K562 (cell line): ENCODE data around the gene CHD2. TPM values are rescaled to one million over a fixed set of nuclear protein-coding genes. Genes with fewer than 3 reads are reported as not detected.

Experiments
- ATAC-seq: fragments of 200-7000 bp; cut with Tn5 transposase; 3 replicates; pipeline ENCODE4 v1.9.1; 2020; ENCODE audit warnings: moderate library complexity
- BruUV-seq: library from RNA; stranded (reverse); fragments of 400-500 nt; replicated peaks from 2 replicates; lab custom pipeline; 2021; lab: Mats Ljungman, UMichigan
- CTCF ChIA-PET: fragments of 300-600 bp; formaldehyde crosslinking; extraction: SDS; loops from one replicate; lab custom pipeline; 2021; ENCODE audit warnings: low intra/inter-chr PET ratio; lab: Yijun Ruan, JAX
- POLR2A ChIA-PET: fragments of 300-600, 350-650 bp; sonication (Branson Sonifier 250); formaldehyde crosslinking; extraction: SDS; loops from one replicate; lab custom pipeline; 2021; ENCODE audit warnings: antibody characterized with exemption, inconsistent platforms; lab: Yijun Ruan, JAX
- DNase-seq, 4 experiments: peaks; one replicate each; pipeline versions ENCODE4 v3.0.0 to v3.0.0-alpha.2; 2011 to 2018; ENCODE audit warnings: low spot score in 3 of 4, mixed read lengths in 3 of 4; ENCODE audit errors: extremely low read depth in 1 of 4
- FAIRE-seq: peaks from 2 replicates; lab custom pipeline; 2011; peaks lifted over from hg19 to GRCh38; lab: Jason Lieb, UNC
- H2AFZ ChIP-seq: 2 replicates; pipeline ENCODE4 v1.6.0; 2011; ENCODE audit warnings: low read depth, low read length, control low read depth, inconsistent platforms
- H3K27ac ChIP-seq: fragments of 200-600 bp; 3 replicates; pipeline ENCODE4 v1.8.0; 2011; ENCODE audit warnings: low read depth, mild to moderate bottlenecking, control low read depth, inconsistent platforms, low read length, moderate library complexity, mixed read lengths; ENCODE audit errors: extremely low read depth
- H3K27me3 ChIP-seq, 2 experiments: fragments of 300-600 bp in 1 of 2; 2 replicates in 1 of 2; 3 replicates in 1 of 2; pipeline versions ENCODE4 v1.6.0 to v1.8.0; 2011; ENCODE audit warnings: inconsistent platforms in 2 of 2, low read length in 2 of 2, mild to moderate bottlenecking in 1 of 2, mixed read lengths in 1 of 2, moderate library complexity in 1 of 2; ENCODE audit not compliant: control insufficient read depth in 2 of 2, insufficient read depth in 2 of 2
- H3K36me3 ChIP-seq: fragments of 300-600 bp; 3 replicates; pipeline ENCODE4 v1.8.0; 2011; ENCODE audit warnings: mild to moderate bottlenecking, low read length, inconsistent platforms; ENCODE audit not compliant: control insufficient read depth, insufficient read depth
- H3K4me1 ChIP-seq, 2 experiments: fragments of 200-600 bp in 1 of 2; replicated peaks in 1 of 2; 2 replicates in 1 of 2; 3 replicates in 1 of 2; pipeline versions ENCODE4 v1.5.1 to v1.8.0; 2011; ENCODE audit warnings: inconsistent platforms in 2 of 2, low read length in 2 of 2, mild to moderate bottlenecking in 1 of 2, mixed read lengths in 1 of 2, moderate library complexity in 1 of 2; ENCODE audit not compliant: control insufficient read depth in 2 of 2, insufficient read depth in 2 of 2
- H3K4me2 ChIP-seq: 2 replicates; pipeline ENCODE4 v1.6.1; 2011; ENCODE audit warnings: low read length, control low read depth, inconsistent platforms, mixed read lengths; ENCODE audit not compliant: insufficient read depth
- H3K4me3 ChIP-seq: fragments of 200-600 bp; sonication (generic), shearing (Covaris generic); 2 replicates; pipeline ENCODE4 v1.5.1; 2016; ENCODE audit warnings: control low read depth, inconsistent platforms
- H3K79me2 ChIP-seq: fragments of 200-600 bp; 3 replicates; pipeline ENCODE4 v1.8.0; 2011; ENCODE audit warnings: low read length, inconsistent platforms; ENCODE audit not compliant: control insufficient read depth, insufficient read depth
- H3K9ac ChIP-seq, 2 experiments: 2 replicates each; pipeline versions ENCODE4 v1.6.0 to v1.6.1; 2011; ENCODE audit warnings: low read depth in 2 of 2, low read length in 2 of 2, control low read depth in 1 of 2, inconsistent platforms in 1 of 2, mild to moderate bottlenecking in 1 of 2, mixed read lengths in 1 of 2; ENCODE audit not compliant: insufficient read depth in 1 of 2
- H3K9me1 ChIP-seq: one replicate; pipeline ENCODE4 v1.6.0; 2011; ENCODE audit warnings: inconsistent platforms, mild to moderate bottlenecking, low read length, moderate library complexity; ENCODE audit not compliant: control insufficient read depth, insufficient read depth
- H3K9me3 ChIP-seq: replicated peaks from 2 replicates; pipeline ENCODE4 v1.5.1; 2011; ENCODE audit warnings: low read depth, low read length, inconsistent platforms; ENCODE audit not compliant: control insufficient read depth, insufficient read depth
- H4K20me1 ChIP-seq: replicated peaks from 2 replicates; pipeline ENCODE4 v1.6.1; 2011; ENCODE audit warnings: low read length, inconsistent platforms, mixed read lengths; ENCODE audit not compliant: control insufficient read depth, insufficient read depth
- CEBPB ChIP-seq: fragments of 450-650 bp; IDR thresholded peaks from 2 replicates; pipeline ENCODE4 v1.6.1; 2016; ENCODE audit warnings: missing genetic modification characterization, missing compliant biosample characterization
- CEBPG ChIP-seq, 3 experiments: fragments of 200-800 bp in 1 of 3; sonication (Bioruptor generic) in 1 of 3; sonication (generic) in 1 of 3; formaldehyde crosslinking in 1 of 3; IDR thresholded peaks in 2 of 3; conservative IDR thresholded peaks in 1 of 3; 2 replicates each; pipeline versions ENCODE4 v1.6.1 to v1.8.0; 2016 to 2022; ENCODE audit warnings: missing compliant biosample characterization in 2 of 3, missing genetic modification characterization in 2 of 3, mild to moderate bottlenecking in 1 of 3, missing genetic modification reagents in 1 of 3
- RB1 ChIP-seq: fragments of 450-650 bp; IDR thresholded peaks from 2 replicates; pipeline ENCODE4 v1.6.1; 2017; ENCODE audit warnings: low read depth, mild to moderate bottlenecking
- WGBS: fragments of 100-300 bp; shearing (Covaris generic); methylation state at CpG from one replicate; pipeline ENCODE4 v1.1.6; 2016; ENCODE audit warnings: low coverage, mixed read lengths; ENCODE audit not compliant: insufficient coverage; ENCODE audit errors: missing lambda C conversion rate; 5-methylcytosine and 5-hydroxymethylcytosine counted together
- in situ Hi-C: fragments of 300-500 bp; cut with MboI; formaldehyde crosslinking; loops from 4 replicates; pipeline ENCODE4 v1.15.0; 2018; ENCODE audit warnings: inconsistent platforms, mixed read lengths
- intact Hi-C: fragments of 100-400 bp; cut with micrococcal nuclease; formaldehyde crosslinking; loops from 2 replicates; pipeline ENCODE4 v1.14.2; 2022
- polyA plus RNA-seq, 8 experiments: library from polyadenylated mRNA; depleted of rRNA in 4 of 8; stranded (reverse) in 5 of 8; unstranded in 3 of 8; fragments of >200 nt; fragmentation: Nextera tagmentation in 2 of 8; fragmentation: Illumina TruSeq in 1 of 8; extraction: Ambion mirVana in 2 of 8; extraction: Trizol in 1 of 8; gene quantifications; 2 replicates each; pipeline versions ENCODE4 v1.2.1 to v1.2.3, GENCODE V29; 2011 to 2014; ENCODE audit warnings: inconsistent platforms in 1 of 8, missing spikeins in 1 of 8
- total RNA-seq, 7 experiments: library from RNA; depleted of rRNA in 6 of 7; stranded (reverse); fragments of >200 nt in 6 of 7; fragmentation: Illumina TruSeq in 2 of 7; extraction: Trizol in 2 of 7; gene quantifications; 2 replicates each; pipeline versions ENCODE4 v1.2.1 to v1.2.3, GENCODE V29; 2011 to 2021; ENCODE audit warnings: low replicate concordance in 1 of 7

Gene CHD2
- total and polyA plus RNA-seq, 9 of the 15 experiments (the other 6 are each of a cell fraction or from before 2014, with no cell fraction given) = 38.9 to 70.8 (median 56.2) TPM

- Histone ChIP-seq H3K9me3 (no peaks in the 10 kb centered on the region), H3K4me2 (peak overlapping the region; percentile 72; the same call in 1 of the 2 replicates), H3K4me3 (no peak overlapping the region), H3K27me3 (no peaks in the 10 kb centered on the region), H3K36me3 (no peaks in the 10 kb centered on the region), H3K4me1 (peaks cover 8% of the 10 kb centered on the region in 2 experiments; a peak in 4 of 5 replicates), H4K20me1 (no peaks in the 10 kb centered on the region), H3K9me1 (no peaks in the 10 kb centered on the region), H3K9ac (peak overlapping the region in 1 of 2 experiments; percentile 48; a peak in 1 of 4 replicates), H2AFZ (peak overlapping the region; percentile 97; the same call in 1 of the 2 replicates), H3K27ac (no peak overlapping the region), H3K79me2 (no peaks in the 10 kb centered on the region)
- ChIA-PET CTCF (no interaction called here), POLR2A (interaction anchor here (0.7 to 1.6 kb wide), 3 partner anchors 12 to 14 kb away, joined by 3 to 4 read pairs (median 4); no protein-coding TSS in a partner anchor)
- no peak for DNase-seq
- 57% methylated on average over 4 of the region's 4 CpGs for WGBS
- no peak for FAIRE-seq
- in situ Hi-C loops (no loop called here), intact Hi-C loops (no loop called here)
- TF ChIP-seq CEBPB (peak; percentile 47; the same call in 1 of the 2 replicates), RB1 (no peak), CEBPG (CRISPR knock-in tag; IDR thresholded peaks at IDR 0.05) (no peak), CEBPG (tag; conservative IDR thresholded peaks at IDR 0.05 in 1 of 2, IDR thresholded peaks at IDR 0.05 in 1 of 2) (peak in 1 of 2 experiments; percentile 49; a peak in 1 of 4 replicates)
- no peak for ATAC-seq
- BruUV-seq = no TSS peak
These were observed 30.7 kb upstream of the CHD2 start for GRCh38 chr15:92869263-92869940.
